K562 (cell line): ENCODE data around the gene AASS. TPM values are rescaled to one million over a fixed set of nuclear protein-coding genes. Genes with fewer than 3 reads are reported as not detected.

Experiments
- ARID1B ChIP-seq: fragments of 450-650 bp; IDR thresholded peaks from 2 replicates; pipeline ENCODE4 v1.6.1; 2016; ENCODE audit warnings: antibody characterized with exemption, mild to moderate bottlenecking, inconsistent platforms
- FOXO4 ChIP-seq: fragments of 450-650 bp; formaldehyde crosslinking; IDR thresholded peaks from 2 replicates; pipeline ENCODE4 v1.4.0; 2020; ENCODE audit warnings: mild to moderate bottlenecking, moderate library complexity
- FOXP4 ChIP-seq: sonication (generic); formaldehyde crosslinking; IDR thresholded peaks from 2 replicates; pipeline ENCODE4 v1.8.0; 2022; ENCODE audit warnings: mild to moderate bottlenecking, missing genetic modification reagents, borderline replicate concordance
- GTF2B ChIP-seq: IDR thresholded peaks from 2 replicates; pipeline ENCODE4 v1.6.1; 2011; ENCODE audit not compliant: insufficient read length; ENCODE audit errors: extremely low read depth
- HOMEZ ChIP-seq: fragments of 250-450 bp; sonication (Bioruptor Pico); IDR thresholded peaks from 2 replicates; pipeline ENCODE4 v1.4.0; 2020; ENCODE audit warnings: mild to moderate bottlenecking, moderate library complexity
- MECOM ChIP-seq: fragments of 250-450 bp; sonication (Bioruptor Pico); IDR thresholded peaks from 2 replicates; pipeline ENCODE4 v1.8.0; 2022; ENCODE audit warnings: inconsistent platforms
- NR4A1 ChIP-seq, 2 experiments: fragments of 250-450 bp in 1 of 2; fragments of 450-650 bp in 1 of 2; sonication (Bioruptor Pico) in 1 of 2; IDR thresholded peaks; 2 replicates each; pipeline versions ENCODE4 v1.4.0 to v1.6.1; 2016 to 2020; ENCODE audit warnings: mild to moderate bottlenecking in 2 of 2, missing compliant biosample characterization in 1 of 2, missing genetic modification characterization in 1 of 2, moderate library complexity in 1 of 2
- RAD21 ChIP-seq, 2 experiments: fragments of 250-450 bp in 1 of 2; fragments of 450-650 bp in 1 of 2; sonication (Bioruptor Pico) in 1 of 2; formaldehyde crosslinking in 1 of 2; IDR thresholded peaks in 1 of 2; conservative IDR thresholded peaks in 1 of 2; 2 replicates each; pipeline versions ENCODE4 v1.4.0 to v1.8.0; 2020 to 2022; ENCODE audit warnings: mild to moderate bottlenecking in 2 of 2, moderate library complexity in 1 of 2
- ZBTB26 ChIP-seq: fragments of 450-650 bp; formaldehyde crosslinking; IDR thresholded peaks from 2 replicates; pipeline ENCODE4 v1.4.0; 2022; ENCODE audit warnings: missing genetic modification characterization
- ZNF589 ChIP-seq: fragments of 200-800 bp; sonication (Bioruptor generic); IDR thresholded peaks from 2 replicates; pipeline ENCODE4 v1.6.1; 2016; ENCODE audit warnings: low read depth, missing genetic modification characterization, missing compliant biosample characterization
- polyA plus RNA-seq, 8 experiments: library from polyadenylated mRNA; depleted of rRNA in 4 of 8; stranded (reverse) in 5 of 8; unstranded in 3 of 8; fragments of >200 nt; fragmentation: Nextera tagmentation in 2 of 8; fragmentation: Illumina TruSeq in 1 of 8; extraction: Ambion mirVana in 2 of 8; extraction: Trizol in 1 of 8; gene quantifications; 2 replicates each; pipeline versions ENCODE4 v1.2.1 to v1.2.3, GENCODE V29; 2011 to 2014; ENCODE audit warnings: inconsistent platforms in 1 of 8, missing spikeins in 1 of 8
- total RNA-seq, 7 experiments: library from RNA; depleted of rRNA in 6 of 7; stranded (reverse); fragments of >200 nt in 6 of 7; fragmentation: Illumina TruSeq in 2 of 7; extraction: Trizol in 2 of 7; gene quantifications; 2 replicates each; pipeline versions ENCODE4 v1.2.1 to v1.2.3, GENCODE V29; 2011 to 2021; ENCODE audit warnings: low replicate concordance in 1 of 7

The AASS gene
- total and polyA plus RNA-seq, 9 of the 15 experiments (the other 6 are each of a cell fraction or from before 2014, with no cell fraction given) = 0.04 to 0.38 (median 0.07) TPM; not detected in 6

- TF ChIP-seq HOMEZ (CRISPR knock-in tag) (no peak), NR4A1 (CRISPR knock-in tag; IDR thresholded peaks at IDR 0.05) (no peak), NR4A1 (tag; IDR thresholded peaks at IDR 0.05) (no peak), ZNF589 (CRISPR knock-in tag) (no peak), ARID1B (no peak), FOXO4 (CRISPR knock-in tag) (no peak), RAD21 (CRISPR knock-in tag; conservative IDR thresholded peaks at IDR 0.05 in 1 of 2, IDR thresholded peaks at IDR 0.05 in 1 of 2) (no peak), ZBTB26 (CRISPR knock-in tag) (no peak), MECOM (CRISPR knock-in tag) (no peak), GTF2B (no peak), FOXP4 (CRISPR knock-in tag) (no peak)
These were observed 77.0 kb downstream of the AASS start (continued) for GRCh38 chr7:122067077-122067476.
